Measurements from ENCODE around the gene PPP1CA. TPM values are rescaled to one million over a fixed set of nuclear protein-coding genes. Genes with fewer than 3 reads are reported as not detected.

PPP1CA gene
- total and polyA plus RNA-seq, 2 experiments from 2014 or later, result 172 to 207 TPM

GRCh38 chr11:67364783-67365722 is 36.6 kb downstream of the PPP1CA start:
- peaks cover 68% of the 10 kb centered on the region for H3F3A ChIP-seq (ENCODE audit: insufficient read depth)
- H3K4me1 ChIP-seq (ENCODE audit: insufficient read depth), result peaks cover 42% of the 10 kb centered on the region
- TF ChIP-seq EZH2phosphoT487 (IDR thresholded peaks at IDR 0.05; ENCODE audit: insufficient read depth, low read depth) (no peak), EZH2 (IDR thresholded peaks at IDR 0.05; ENCODE audit: insufficient read depth, poor library complexity, severe bottlenecking) (no peak)
- WGBS, 2 experiments (ENCODE audit: low coverage in 1 of 2, low lambda C conversion rate in 2 of 2, missing lambda C conversion rate in 2 of 2), result 93 to 95% methylated on average over 24 of the region's 24 CpGs
- H3K36me3 ChIP-seq (ENCODE audit: low read depth), result peaks cover 19% of the 10 kb centered on the region; the same call in 1 of the 2 replicates
- in situ Hi-C loops (cut with MboI), result no loop called here
- no peak overlapping the region for H3K9ac ChIP-seq
- DNase-seq, result no peak
- H3K79me2 ChIP-seq (ENCODE audit: insufficient read depth), result peaks cover 96% of the 10 kb centered on the region
- no peaks in the 10 kb centered on the region for H3K27me3 ChIP-seq (replicated peaks; ENCODE audit: insufficient read depth)
- peaks cover 23% of the 10 kb centered on the region for H4K20me1 ChIP-seq (ENCODE audit: insufficient read depth)
- H2AFZ ChIP-seq, result no peak overlapping the region
- no peak overlapping the region for H3K4me2 ChIP-seq (ENCODE audit: unreplicated experiment)
- H3K9me2 ChIP-seq (ENCODE audit: insufficient read depth), result no peaks in the 10 kb centered on the region
- H3K9me3 ChIP-seq (ENCODE audit: low read depth), result no peaks in the 10 kb centered on the region
- H3K4me3 ChIP-seq, result no peak overlapping the region
- no peak overlapping the region for H3K27ac ChIP-seq

GRCh38 chr11:67364169-67364568 is 37.5 kb downstream of the PPP1CA start:
- Histone ChIP-seq H3K9me3 (ENCODE audit: low read depth) (no peaks in the 10 kb centered on the region), H4K20me1 (ENCODE audit: insufficient read depth) (peaks cover 16% of the 10 kb centered on the region; the same call in 1 of the 2 replicates), H3K4me3 (no peak overlapping the region), H3K79me2 (ENCODE audit: insufficient read depth) (peaks cover 92% of the 10 kb centered on the region), H2AFZ (no peak overlapping the region), H3F3A (ENCODE audit: insufficient read depth) (peaks cover 71% of the 10 kb centered on the region), H3K9ac (no peak overlapping the region), H3K36me3 (ENCODE audit: low read depth) (peaks cover 16% of the 10 kb centered on the region; the same call in 1 of the 2 replicates), H3K27ac (no peak overlapping the region), H3K27me3 (replicated peaks; ENCODE audit: insufficient read depth) (no peaks in the 10 kb centered on the region), H3K4me2 (ENCODE audit: unreplicated experiment) (no peak overlapping the region), H3K9me2 (ENCODE audit: insufficient read depth) (no peaks in the 10 kb centered on the region), H3K4me1 (ENCODE audit: insufficient read depth) (peaks cover 34% of the 10 kb centered on the region)
- in situ Hi-C loops (cut with MboI), result no loop called here
- WGBS, 2 experiments (ENCODE audit: low coverage in 1 of 2, low lambda C conversion rate in 2 of 2, missing lambda C conversion rate in 2 of 2), result 96 to 100% methylated on average over 3 of the region's 3 CpGs
- DNase-seq, result no peak
- no peak for TF ChIP-seq EZH2 (IDR thresholded peaks at IDR 0.05; ENCODE audit: insufficient read depth, poor library complexity, severe bottlenecking)
- no peak for TF ChIP-seq EZH2phosphoT487 (IDR thresholded peaks at IDR 0.05; ENCODE audit: insufficient read depth, low read depth)

DNA sequence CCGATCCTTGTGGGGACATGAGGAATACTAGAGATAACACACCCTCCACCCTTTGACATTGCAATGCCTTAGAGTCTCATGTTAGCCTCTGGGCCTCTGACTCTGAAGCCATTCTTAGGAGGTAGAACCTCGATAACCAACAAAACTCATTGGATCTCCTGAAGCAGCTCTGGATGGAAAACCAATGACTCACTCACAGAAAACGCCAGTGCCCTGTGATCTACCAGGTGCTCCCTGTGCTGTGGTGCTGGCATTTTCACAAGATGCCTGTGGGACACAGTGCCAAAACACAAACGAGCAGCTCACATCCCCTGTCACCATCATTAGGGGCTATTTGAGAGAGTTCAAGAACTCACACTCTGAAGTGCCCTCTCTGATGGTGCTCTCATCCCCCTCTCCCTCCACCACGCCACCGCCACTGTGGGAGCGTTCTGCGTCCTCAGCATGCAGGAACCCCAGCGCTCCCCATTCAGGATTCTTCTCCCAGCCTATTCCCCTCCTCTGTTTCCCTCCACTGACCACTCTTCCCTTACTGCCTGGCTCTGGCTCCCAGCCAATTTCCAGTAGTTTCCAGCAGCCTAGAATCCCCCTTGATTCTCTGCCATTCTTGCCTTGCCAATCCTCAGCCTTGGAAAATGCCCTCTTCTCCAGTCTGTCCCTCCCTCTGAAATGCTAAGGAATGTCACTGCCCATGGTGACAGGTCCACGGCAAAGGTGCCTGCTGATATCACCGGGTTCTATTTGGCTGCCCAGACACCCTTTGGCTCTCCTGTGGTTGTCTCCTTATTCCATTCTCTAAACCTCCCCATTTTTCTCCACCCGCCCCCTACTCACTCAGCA is 43.6 kb downstream of the PPP1CA start:
- H3K9me3 ChIP-seq (ENCODE audit: low read depth), result no peaks in the 10 kb centered on the region
- peak; percentile 74 for DNase-seq
- H3K9me2 ChIP-seq (ENCODE audit: insufficient read depth), result no peaks in the 10 kb centered on the region
- H4K20me1 ChIP-seq (ENCODE audit: insufficient read depth), result no peaks in the 10 kb centered on the region
- peaks cover 5% of the 10 kb centered on the region; the same call in 1 of the 2 replicates for H3K36me3 ChIP-seq (ENCODE audit: low read depth)
- in situ Hi-C loops (cut with MboI), result no loop called here
- H3K79me2 ChIP-seq (ENCODE audit: insufficient read depth), result peaks cover 31% of the 10 kb centered on the region
- H3K4me1 ChIP-seq (ENCODE audit: insufficient read depth), result peaks cover 52% of the 10 kb centered on the region
- H3F3A ChIP-seq (ENCODE audit: insufficient read depth), result peaks cover 85% of the 10 kb centered on the region
- peak overlapping the region; percentile 93 for H3K9ac ChIP-seq
- peak overlapping the region; percentile 97 for H3K27ac ChIP-seq
- H3K27me3 ChIP-seq (replicated peaks; ENCODE audit: insufficient read depth), result no peaks in the 10 kb centered on the region
- TF ChIP-seq EZH2phosphoT487 (IDR thresholded peaks at IDR 0.05; ENCODE audit: insufficient read depth, low read depth), result no peak
- no peak for TF ChIP-seq EZH2 (IDR thresholded peaks at IDR 0.05; ENCODE audit: insufficient read depth, poor library complexity, severe bottlenecking)
- no peak overlapping the region for H2AFZ ChIP-seq
- peak overlapping the region; percentile 44 for H3K4me2 ChIP-seq (ENCODE audit: unreplicated experiment)
- WGBS, 2 experiments (ENCODE audit: low coverage in 1 of 2, low lambda C conversion rate in 2 of 2, missing lambda C conversion rate in 2 of 2), result 74 to 75% methylated on average over 12 of the region's 12 CpGs
- no peak overlapping the region for H3K4me3 ChIP-seq

- Histone ChIP-seq H4K20me1 (ENCODE audit: insufficient read depth) (no peaks in the 10 kb centered on the region), H3K27me3 (replicated peaks; ENCODE audit: insufficient read depth) (no peaks in the 10 kb centered on the region), H3K4me1 (ENCODE audit: insufficient read depth) (peaks cover 52% of the 10 kb centered on the region), H3K9me3 (ENCODE audit: low read depth) (no peaks in the 10 kb centered on the region), H3K4me2 (ENCODE audit: unreplicated experiment) (peak overlapping the region; percentile 44), H2AFZ (no peak overlapping the region), H3K9me2 (ENCODE audit: insufficient read depth) (no peaks in the 10 kb centered on the region), H3K79me2 (ENCODE audit: insufficient read depth) (peaks cover 31% of the 10 kb centered on the region), H3F3A (ENCODE audit: insufficient read depth) (peaks cover 82% of the 10 kb centered on the region), H3K9ac (peak overlapping the region; percentile 93), H3K4me3 (no peak overlapping the region), H3K36me3 (ENCODE audit: low read depth) (peaks cover 2% of the 10 kb centered on the region; the same call in 1 of the 2 replicates), H3K27ac (peak overlapping the region; percentile 97)
- in situ Hi-C loops (cut with MboI), result no loop called here
- DNase-seq, result peak; percentile 85
- WGBS, 2 experiments (ENCODE audit: low coverage in 1 of 2, low lambda C conversion rate in 2 of 2, missing lambda C conversion rate in 2 of 2), result 7 to 18% methylated on average over 3 of the region's 3 CpGs
- TF ChIP-seq EZH2 (IDR thresholded peaks at IDR 0.05; ENCODE audit: insufficient read depth, poor library complexity, severe bottlenecking), result no peak
- TF ChIP-seq EZH2phosphoT487 (IDR thresholded peaks at IDR 0.05; ENCODE audit: insufficient read depth, low read depth), result no peak
These were observed 44.6 kb downstream of the PPP1CA start for GRCh38 chr11:67356864-67357561.
